Measurements from ENCODE around the gene SELENOO. TPM values are rescaled to one million over a fixed set of nuclear protein-coding genes. Genes with fewer than 3 reads are reported as not detected.

SELENOO gene
- total RNA-seq (2016; rRNA removed; fragmentation: Illumina TruSeq; extraction: Trizol) (12.5 and 19.0 TPM in 2 replicates), polyA plus RNA-seq (2011; rRNA removed) (14.4 and 18.7 TPM in 2 replicates), polyA minus RNA-seq (2011; rRNA and poly(A)+ RNA removed; ENCODE audit: low replicate concordance) (9.7 and 16.7 TPM in 2 replicates), Bru-seq, nascent RNA (percentile 79 among the genes with signal in this experiment), BruChase-seq, experiment 1, labeled RNA remaining after a 6-hour chase (percentile 86 among the genes with signal in this experiment), BruChase-seq, experiment 2, labeled RNA remaining after a 2-hour chase (percentile 85 among the genes with signal in this experiment)
- total RNA-seq (2016; cell fraction: cytosol; rRNA removed; fragmentation: Illumina TruSeq; extraction: Trizol; ENCODE audit: low read depth), result 2.8 and 3.8 TPM in 2 replicates
- 9.4 and 19.8 TPM in 2 replicates for total RNA-seq (2016; cell fraction: insoluble cytoplasmic fraction; rRNA removed; fragmentation: Illumina TruSeq; extraction: Trizol)
- total RNA-seq (2016; cell fraction: membrane; rRNA removed; fragmentation: Illumina TruSeq; extraction: Trizol), result 6.0 and 7.6 TPM in 2 replicates
- 18.8 and 19.9 TPM in 2 replicates for total RNA-seq (2016; cell fraction: nucleus; rRNA removed; fragmentation: Illumina TruSeq; extraction: Trizol)
- polyA plus RNA-seq (2011; cell fraction: cytosol; rRNA removed), result 10.0 and 18.1 TPM in 2 replicates
- 88.6 and 104 TPM in 2 replicates for polyA plus RNA-seq (2011; cell fraction: nucleus; rRNA removed)
- 10.9 and 17.7 TPM in 2 replicates for polyA plus RNA-seq (2012)
- 3.5 and 4.0 TPM in 2 replicates for polyA plus RNA-seq (2016; cell fraction: cytosol; fragmentation: Illumina TruSeq; extraction: Trizol; ENCODE audit: low read depth)
- polyA plus RNA-seq (2016; cell fraction: insoluble cytoplasmic fraction; fragmentation: Illumina TruSeq; extraction: Trizol; ENCODE audit: low read depth), result 9.5 and 12.3 TPM in 2 replicates
- 4.9 and 5.3 TPM in 2 replicates for polyA plus RNA-seq (2016; cell fraction: membrane; fragmentation: Illumina TruSeq; extraction: Trizol; ENCODE audit: low read depth)
- polyA plus RNA-seq (2016; cell fraction: nucleus; fragmentation: Illumina TruSeq; extraction: Trizol; ENCODE audit: insufficient read depth, low read depth), result 54.2 and 57.7 TPM in 2 replicates
- 6.4 and 6.9 TPM in 2 replicates for polyA minus RNA-seq (2011; cell fraction: cytosol; rRNA and poly(A)+ RNA removed)
- polyA minus RNA-seq (2011; cell fraction: nucleus; rRNA and poly(A)+ RNA removed), result 7.5 and 7.7 TPM in 2 replicates
- long read RNA-seq, experiment 1, transcript SELENOO-201 (9 exons, 2,315 nt), result major isoform, 5 of 15 reads
- long read RNA-seq, experiment 1, partial matches to known transcripts, result 6 of 15 reads
- long read RNA-seq, experiment 1, other reads (novel, unspliced or antisense), result 4 of 15 reads
- long read RNA-seq, experiment 2, transcript SELENOO-201 (9 exons, 2,315 nt), result major isoform, 19 of 44 reads
- long read RNA-seq, experiment 2, partial matches to known transcripts, result 16 of 44 reads
- long read RNA-seq, experiment 2, other reads (novel, unspliced or antisense), result 9 of 44 reads

GRCh38 chr22:50200461-50201190 is at the start of gene SELENOO:
Gene SELENOO (plus strand): TSS chr22:50201011. CDS start chr22:50201037, 26 bp downstream.
- Histone ChIP-seq H3K79me2 (ENCODE audit: insufficient read depth, low read length) (peaks cover 14% of the 10 kb centered on the region), H3K4me2 (ENCODE audit: low read depth, low read length) (peak within 1 kb of the TSS; percentile 99), H3K27me3 (ENCODE audit: control insufficient read depth in 1 of 2, insufficient read depth in 2 of 2, low read length in 2 of 2) (no peaks in the 10 kb centered on the region), H3K4me3 (replicated peaks in 1 of 3; ENCODE audit: insufficient read depth in 1 of 3, low read depth in 2 of 3, low read length in 3 of 3) (peak within 1 kb of the TSS; percentile 70 to 91 (median 88)), H3K9me3 (ENCODE audit: low read length) (no peaks in the 10 kb centered on the region), H4K20me1 (ENCODE audit: insufficient read depth, low read length) (peaks cover 11% of the 10 kb centered on the region), H2AFZ (ENCODE audit: low read length) (no peak within 1 kb of the TSS), H3K36me3 (replicated peaks in 1 of 2; ENCODE audit: control insufficient read depth in 1 of 2, insufficient read depth in 2 of 2, low read length in 2 of 2) (peaks cover 5 to 7% of the 10 kb centered on the region in 2 experiments; a peak in 3 of 5 replicates), H3K9ac (ENCODE audit: insufficient read depth, low read depth, low read length) (peak within 1 kb of the TSS; percentile 74), H3K4me1 (ENCODE audit: insufficient read depth, low read length) (peaks cover 38% of the 10 kb centered on the region), H3K27ac (ENCODE audit: extremely low read length, insufficient read depth, low read length) (peak within 1 kb of the TSS; percentile 73)
- TSS peak; percentile 81 for BruUV-seq (replicated peaks)
- DNase-seq (ENCODE audit: low spot score) (peak; percentile 75), ATAC-seq (peak; percentile 80), FAIRE-seq (peak; percentile 48)
- in situ Hi-C loops (cut with HindIII; ENCODE audit: extremely low pct_ligation_motif_present, low pct_unique_long_range_greater_than_20kb), result no loop called here
- WGBS (ENCODE audit: low lambda C conversion rate), result no CpG with 5 or more reads among the region's 105 CpGs
- intact Hi-C loops (cut with micrococcal nuclease; ENCODE audit: unreplicated experiment), result no loop called here
- POLR2A ChIA-PET, result no interaction called here
- CTCF ChIA-PET (ENCODE audit: low intra/inter-chr PET ratio, low total read pairs), result no interaction called here
- peak; percentile 60; the same call in 1 of the 2 replicates for TF ChIP-seq ZBTB43 (CRISPR knock-in tag; conservative IDR thresholded peaks at IDR 0.05)
- no peak for TF ChIP-seq LBX2 (CRISPR knock-in tag; IDR thresholded peaks at IDR 0.05; ENCODE audit: borderline replicate concordance)
- 0 out of 2 replicates have a peak, but pooled peaks have one; percentile 43 for TF ChIP-seq HBP1 (CRISPR knock-in tag; IDR thresholded peaks at IDR 0.05; ENCODE audit: low read depth)
- peak; percentile 20; the same call in 1 of the 2 replicates for TF ChIP-seq ZNF609 (CRISPR knock-in tag; IDR thresholded peaks at IDR 0.05; ENCODE audit: borderline replicate concordance)
- 0 out of 2 replicates have a peak, but pooled peaks have one; percentile 24 for TF ChIP-seq ZNF343 (CRISPR knock-in tag; IDR thresholded peaks at IDR 0.05)
- 0 out of 2 replicates have a peak, but pooled peaks have one; percentile 14 for TF ChIP-seq SP5 (CRISPR knock-in tag; IDR thresholded peaks at IDR 0.05; ENCODE audit: borderline replicate concordance, low read depth)
- no peak for TF ChIP-seq ZNF7 (CRISPR knock-in tag; IDR thresholded peaks at IDR 0.05)
- TF ChIP-seq RBFOX2 (IDR thresholded peaks at IDR 0.05; ENCODE audit: low read depth, low read length), result peak; percentile 82
- TF ChIP-seq CHD2 (IDR thresholded peaks at IDR 0.05; ENCODE audit: low read depth, low read length), result peak; percentile 74

Data from HepG2 (cell line).